IPS DF 4.7 (cell line): ENCODE results near the gene ITSN1.
"Not testable (repeated sequence)": the region's sequence is repeated elsewhere in the genome, so short reads cannot be mapped to it uniquely, and the experiment has no call there.

Experiments
- DNase-seq: peaks from one replicate; pipeline ENCODE4 v3.0.0-alpha.2; 2013; ENCODE audit warnings: low spot score; ENCODE audit errors: extremely low read depth

Gene ITSN1

DNA sequence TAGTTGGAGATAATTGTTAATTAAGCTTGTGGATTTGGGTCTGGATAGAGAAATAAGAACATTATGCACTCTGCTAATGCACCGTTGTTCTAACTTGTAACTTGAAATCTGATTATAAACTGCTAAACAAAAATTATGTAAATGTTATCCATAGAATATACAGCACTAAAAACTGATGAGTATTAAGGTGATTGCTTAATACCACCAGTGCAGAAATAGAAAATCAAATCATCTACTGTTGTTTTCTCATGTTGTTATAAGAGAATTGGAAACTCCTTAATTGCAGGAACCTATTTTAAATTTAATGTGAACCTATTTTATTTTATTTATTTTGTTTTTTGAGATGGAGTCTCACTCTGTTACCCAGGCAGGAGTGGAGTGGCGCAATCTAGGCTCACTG, 125.7 kb downstream of the ITSN1 start:
- DNase-seq, result no peak

DNA sequence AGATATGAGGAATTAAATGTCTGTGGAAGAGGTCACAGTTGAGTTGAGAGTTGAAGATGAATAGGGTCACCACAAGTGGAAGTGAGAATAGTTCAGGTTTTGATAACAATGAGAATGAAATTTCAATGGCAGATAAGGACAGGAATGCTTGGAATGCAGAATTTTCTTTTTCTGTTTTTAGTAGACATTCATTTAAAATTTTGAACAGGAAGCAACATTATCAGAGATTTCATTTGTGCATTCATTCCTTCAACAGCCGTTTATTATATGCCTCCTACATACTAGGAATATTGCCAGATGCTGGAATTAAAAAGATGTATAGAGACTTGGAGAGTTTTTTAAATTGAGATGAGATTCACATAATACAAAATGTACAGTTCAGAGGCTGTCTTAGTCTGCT, 126.8 kb downstream of the ITSN1 start:
- no peak for DNase-seq

DNA sequence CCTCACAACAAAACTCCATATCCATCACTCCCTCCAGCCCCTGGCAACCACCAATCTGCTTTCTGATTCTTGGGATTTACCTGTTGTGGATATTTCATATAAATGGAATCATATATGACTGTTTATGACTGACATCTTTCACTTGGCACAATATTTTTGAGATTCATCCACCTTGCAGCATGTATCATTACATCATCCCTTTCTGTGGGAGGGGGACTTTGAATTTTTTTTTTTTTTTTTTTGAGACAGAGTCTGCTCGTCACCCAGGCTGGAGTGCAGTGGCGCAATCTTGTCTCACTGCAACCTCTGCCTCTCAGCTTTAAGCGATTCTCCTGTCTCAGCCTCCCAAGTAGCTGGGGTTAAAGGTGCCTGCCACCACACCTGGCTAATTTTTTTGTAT, 128.2 kb downstream of the ITSN1 start:
- DNase-seq, result no peak

DNA sequence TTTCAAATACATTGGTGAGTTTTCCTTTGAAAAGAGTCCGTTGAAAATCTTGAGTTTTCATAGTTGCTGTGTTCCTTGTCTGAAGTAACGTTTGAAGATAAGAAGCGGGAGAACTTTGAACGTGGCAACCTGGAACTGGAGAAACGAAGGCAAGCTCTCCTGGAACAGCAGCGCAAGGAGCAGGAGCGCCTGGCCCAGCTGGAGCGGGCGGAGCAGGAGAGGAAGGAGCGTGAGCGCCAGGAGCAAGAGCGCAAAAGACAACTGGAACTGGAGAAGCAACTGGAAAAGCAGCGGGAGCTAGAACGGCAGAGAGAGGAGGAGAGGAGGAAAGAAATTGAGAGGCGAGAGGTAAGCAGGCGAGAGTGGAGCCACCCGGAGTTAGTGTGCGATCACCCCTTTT, 129.7 kb downstream of the ITSN1 start:
- DNase-seq, result no peak

DNA sequence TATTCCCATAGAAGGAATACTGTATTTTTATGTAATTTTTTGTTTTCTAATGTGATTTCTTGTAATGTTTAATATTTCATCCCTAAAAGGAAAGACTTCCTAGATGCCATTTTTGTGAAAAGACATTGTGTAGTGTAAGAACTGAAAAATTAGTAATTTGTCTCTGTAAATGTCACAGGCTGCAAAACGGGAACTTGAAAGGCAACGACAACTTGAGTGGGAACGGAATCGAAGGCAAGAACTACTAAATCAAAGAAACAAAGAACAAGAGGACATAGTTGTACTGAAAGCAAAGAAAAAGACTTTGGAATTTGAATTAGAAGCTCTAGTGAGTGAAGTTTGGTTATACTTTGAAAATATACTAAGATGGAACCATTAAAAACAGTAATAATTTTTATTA, 132.2 kb downstream of the ITSN1 start:
- DNase-seq, result no peak

DNA sequence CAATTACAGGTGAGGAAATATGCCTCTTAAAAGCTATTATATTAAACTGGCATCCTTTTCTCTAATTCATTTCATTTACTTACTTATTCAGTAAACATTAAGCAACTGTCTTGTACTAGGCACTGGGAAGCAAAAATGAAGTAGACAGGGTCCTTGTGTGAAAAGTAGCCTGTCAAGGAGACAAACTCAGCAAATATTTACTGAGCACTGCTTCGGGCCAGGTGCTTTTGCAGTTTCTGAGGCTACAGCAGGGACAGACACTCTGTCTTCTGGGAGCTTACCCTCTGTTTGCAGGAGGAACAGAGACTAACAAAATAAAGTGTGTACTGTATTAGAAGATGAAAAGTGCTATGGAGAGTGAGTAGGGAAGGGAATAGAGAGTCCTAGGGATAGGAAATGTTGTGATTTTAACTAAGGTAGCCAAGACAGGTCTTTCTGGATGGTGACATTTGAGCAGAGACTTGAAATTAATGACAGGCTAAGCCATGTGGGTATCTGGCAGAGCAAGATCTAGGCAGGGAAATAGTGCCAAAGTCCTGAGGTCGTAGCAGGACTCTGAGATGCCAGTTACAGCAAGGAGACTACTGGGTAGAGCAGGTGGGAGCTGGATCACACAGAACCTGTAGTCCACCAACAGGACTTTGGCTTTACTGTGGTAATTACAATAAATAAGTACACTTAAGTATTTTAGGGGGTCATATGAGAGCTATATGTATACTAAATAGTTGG, 133.0 kb downstream of the ITSN1 start:
- no peak for DNase-seq

DNA sequence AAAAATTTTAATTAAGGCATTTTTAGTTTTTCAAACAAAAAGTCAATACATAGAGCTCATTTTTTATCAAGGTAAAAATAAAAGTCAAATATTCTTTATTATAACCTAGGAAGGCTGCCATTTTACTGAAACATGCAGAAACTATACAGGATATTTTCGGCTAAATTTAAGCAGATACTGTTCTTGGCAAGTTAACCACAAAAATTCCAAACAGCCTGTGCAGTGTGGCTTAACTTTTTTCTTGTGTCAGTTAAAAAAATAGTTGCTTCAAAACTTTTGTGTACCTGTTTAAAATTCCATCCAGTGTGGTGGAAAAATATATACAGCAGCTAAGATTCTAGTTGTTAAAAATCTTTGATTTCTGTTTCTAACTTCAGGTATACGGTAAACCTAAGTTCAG, 138.3 kb downstream of the ITSN1 start:
- DNase-seq, result no peak

DNA sequence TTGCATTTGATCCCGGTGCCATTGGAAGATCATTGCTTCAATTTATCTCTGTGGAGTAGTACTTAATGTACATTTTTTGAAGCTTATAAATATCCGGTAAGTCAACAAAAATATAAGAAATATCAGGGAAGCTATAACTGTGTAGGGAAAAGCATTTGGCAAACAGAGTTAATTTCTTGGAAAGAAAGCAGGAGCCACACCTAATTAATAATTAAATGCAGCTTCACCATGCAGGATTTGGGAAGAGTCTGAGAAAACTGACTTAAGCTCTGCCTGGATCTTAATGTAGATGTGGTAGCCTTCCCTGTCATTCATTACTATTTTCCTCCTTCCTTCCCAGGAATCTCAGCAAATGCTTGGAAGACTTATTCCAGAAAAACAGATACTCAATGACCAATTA, 138.8 kb downstream of the ITSN1 start:
- DNase-seq, result no peak

DNA sequence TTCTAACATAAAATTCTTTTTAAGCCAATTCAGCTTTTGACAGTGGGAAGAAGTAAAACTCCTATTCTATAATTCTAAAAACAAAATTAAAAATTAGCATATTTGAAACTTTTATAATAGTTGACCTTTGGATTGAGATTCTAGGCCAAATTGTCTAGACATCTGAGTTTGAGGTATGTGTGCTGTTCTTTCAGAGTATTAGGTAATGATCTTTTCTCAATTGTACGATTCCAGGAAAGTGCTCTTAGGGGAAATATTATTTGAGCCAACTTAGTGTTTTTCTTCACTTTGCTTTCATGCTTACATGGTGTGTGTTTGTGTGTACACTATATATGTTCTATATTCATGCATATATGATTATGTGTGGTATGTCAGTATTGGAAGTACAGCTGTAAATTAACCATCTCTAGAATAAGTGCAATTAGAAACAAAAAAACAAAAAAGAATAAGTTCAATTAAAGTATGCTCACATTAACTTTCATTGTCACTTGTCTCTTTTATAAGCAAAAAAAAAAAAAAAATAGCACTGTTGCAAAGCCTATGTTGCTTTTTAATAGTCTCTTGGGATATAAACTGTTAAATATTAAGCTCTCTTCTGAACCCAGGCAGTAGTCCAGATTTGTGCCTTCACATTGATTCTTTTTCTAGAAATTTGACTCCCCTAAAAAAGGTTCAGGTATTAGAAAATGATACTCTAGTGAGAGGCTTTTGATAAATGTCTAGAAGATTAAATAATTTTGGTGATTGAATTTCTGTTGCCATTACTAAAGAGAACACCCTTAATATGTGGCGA, 141.1 kb downstream of the ITSN1 start:
- no peak for DNase-seq

DNA sequence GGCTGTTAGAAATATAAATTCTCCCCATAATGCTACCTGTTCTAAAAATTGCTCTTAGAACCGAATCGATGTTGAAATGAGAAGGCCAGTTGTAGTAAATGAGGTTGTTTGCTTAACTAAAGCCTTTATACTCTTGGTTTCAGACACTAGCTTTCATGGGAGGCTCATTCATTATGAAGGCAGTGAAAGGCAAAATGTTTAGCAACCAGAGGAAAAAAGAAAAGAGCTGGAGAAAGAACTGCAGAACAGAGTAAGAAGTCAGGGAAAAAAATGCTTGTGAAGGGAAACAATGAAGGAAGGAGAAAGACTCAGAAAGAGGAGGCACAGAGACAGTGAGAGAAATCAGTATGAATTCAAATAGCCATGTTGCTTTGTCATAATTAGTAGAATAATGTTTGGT, 145.1 kb downstream of the ITSN1 start:
- DNase-seq, result no peak

DNA sequence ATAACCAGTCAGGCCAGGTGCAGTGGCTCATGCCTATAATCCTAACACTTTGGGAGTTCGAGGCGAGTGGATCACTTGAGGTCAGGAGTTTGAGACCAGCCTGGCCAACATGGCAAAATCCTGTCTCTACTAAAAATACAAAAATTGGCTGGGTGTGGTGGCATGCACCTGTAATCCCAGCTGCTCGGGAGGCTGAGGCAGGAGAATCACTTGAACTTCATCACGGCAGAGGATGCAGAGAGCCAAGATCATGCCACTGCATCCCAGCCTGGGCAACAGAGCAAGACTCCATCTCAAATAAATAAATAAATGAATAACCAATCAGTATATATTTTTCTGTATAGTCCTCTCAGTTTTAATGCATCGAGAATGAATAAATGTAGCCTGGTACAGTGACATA, 146.1 kb downstream of the ITSN1 start:
- not testable (repeated sequence) for DNase-seq

DNA sequence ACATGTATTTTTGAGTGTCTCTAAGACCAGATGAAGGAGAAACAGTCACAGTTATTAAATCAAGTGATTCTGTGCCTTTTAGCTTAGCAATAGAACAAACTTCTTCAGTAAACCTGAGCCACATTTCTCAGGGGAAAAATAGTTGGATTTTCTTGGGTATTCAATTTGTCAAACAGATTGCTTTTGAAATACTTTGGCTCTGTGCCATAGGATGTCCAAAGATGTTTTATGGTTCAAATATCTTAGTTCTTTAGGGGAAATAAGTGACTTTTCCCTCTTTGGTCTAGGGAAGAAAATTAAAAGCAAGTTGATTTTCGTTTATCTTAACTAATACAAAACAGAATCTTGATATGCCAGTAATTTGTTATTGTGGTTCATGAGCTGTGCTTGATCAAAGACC, 147.4 kb downstream of the ITSN1 start:
- DNase-seq, result no peak

DNA sequence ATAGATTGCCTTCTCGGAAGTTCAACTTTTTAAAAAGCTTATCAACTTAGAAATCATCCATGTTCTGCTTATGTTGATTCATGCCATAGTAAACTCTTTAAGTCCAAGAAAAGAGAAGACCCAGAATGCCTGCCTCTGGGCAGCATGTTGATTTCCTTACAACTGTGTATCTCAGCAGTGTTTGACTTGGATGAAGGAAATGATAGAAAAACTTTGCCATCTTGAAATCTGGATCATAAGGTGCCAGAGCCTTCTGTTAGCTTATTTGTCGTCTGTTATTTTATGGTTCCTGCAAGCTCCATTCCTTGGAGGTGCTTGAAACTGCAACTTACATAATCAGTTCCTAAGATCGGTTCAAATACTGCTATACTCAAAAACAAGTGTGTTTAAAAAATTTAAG, 148.8 kb downstream of the ITSN1 start:
- no peak for DNase-seq

DNA sequence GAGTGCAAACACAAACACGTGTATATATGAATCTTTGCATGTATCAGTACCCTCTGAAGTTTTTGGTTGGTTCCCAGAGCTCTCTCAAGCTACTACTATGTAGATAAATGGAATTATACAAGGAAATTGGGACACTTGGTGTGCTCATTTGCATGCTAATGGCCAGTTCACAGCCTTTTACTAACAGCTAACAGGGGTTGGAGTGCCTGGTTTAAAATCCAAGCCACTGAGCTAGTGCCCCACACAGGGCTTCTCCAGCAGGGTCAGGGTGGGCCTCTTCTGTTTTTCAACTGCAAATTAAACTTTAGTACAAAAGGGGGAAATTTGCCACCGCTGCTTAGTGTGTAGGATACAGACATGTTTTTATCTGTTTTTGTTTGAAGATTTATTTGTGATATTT, 152.3 kb downstream of the ITSN1 start:
- peak; percentile 3 for DNase-seq

DNA sequence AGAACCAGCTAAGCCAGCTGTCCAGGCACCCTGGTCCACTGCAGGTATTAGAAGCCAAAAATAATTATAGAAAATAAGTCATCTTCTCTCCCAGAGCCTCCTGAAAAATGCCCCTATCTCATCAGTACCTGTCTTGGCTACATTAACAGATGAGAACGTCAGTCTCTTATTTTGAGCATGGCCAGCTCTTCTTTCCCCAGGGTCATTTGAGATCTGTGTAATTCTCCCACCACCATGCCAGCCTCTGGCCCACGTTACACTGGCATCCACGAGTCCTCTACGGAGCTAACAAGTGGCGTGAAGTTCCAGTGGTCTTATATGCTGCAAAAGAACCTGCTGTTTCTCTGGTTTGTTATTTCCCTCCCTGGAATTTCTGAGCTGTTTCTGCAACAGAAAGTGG, 155.3 kb downstream of the ITSN1 start:
- no peak for DNase-seq

DNA sequence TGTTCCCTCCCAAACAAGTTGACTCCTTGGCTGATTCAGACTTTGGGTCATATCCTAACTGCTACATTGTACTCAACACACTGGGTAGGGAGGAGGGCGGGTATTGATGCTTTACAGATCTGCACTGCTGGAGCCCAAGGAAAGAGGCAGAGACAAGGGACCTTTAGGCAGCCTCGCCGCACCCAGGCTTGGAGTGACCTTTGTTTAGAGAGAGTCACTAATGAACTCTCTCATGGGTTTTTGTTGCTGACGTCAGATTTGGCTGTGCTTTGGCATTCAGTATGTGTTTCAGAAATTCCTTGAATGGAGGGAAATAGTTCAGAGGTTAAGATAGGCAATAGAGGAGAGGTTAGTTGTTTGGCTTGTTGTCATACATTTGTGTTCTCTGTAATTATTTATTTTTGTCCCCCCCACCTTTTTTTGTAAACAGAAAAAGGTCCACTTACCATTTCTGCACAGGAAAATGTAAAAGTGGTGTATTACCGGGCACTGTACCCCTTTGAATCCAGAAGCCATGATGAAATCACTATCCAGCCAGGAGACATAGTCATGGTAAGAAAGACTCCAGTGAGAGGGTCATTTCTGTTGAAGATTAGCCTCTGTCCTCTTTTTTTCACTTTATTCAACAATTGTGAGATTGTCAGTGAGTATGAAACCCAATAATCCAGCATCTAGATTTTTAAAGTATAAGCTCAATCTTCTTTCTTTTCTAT, 157.2 kb downstream of the ITSN1 start:
- DNase-seq, result no peak

DNA sequence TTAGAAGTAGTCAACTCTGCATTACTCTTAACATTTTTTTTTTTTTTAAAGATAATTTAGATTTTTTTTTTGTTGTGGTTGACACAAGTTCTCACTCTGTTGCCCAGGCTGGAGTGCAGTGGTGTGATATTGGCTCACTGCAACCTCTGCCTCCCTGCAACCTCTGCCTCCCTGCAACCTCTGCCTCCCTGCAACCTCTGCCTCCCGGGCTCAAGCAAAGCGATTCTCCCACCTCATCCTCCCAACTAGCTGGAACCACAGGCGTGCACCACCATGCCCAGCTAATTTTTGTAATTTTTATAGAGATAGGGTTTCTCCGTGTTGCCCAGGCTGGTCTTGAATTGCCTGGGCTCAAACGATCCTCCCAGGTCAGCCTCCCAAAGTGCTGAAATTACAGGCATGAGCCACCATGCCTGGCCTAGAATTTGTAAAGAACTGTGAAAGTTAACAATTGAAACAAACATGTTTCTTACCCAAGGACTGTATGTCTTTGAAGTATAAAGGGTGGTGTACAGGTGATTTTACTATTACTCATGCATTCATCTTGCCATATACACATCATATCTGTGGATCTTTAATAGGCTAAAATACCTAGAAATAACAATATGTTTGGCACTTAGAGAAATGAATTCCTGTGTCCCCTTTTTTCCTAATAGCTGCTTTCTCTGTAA, 158.6 kb downstream of the ITSN1 start:
- no peak for DNase-seq

DNA sequence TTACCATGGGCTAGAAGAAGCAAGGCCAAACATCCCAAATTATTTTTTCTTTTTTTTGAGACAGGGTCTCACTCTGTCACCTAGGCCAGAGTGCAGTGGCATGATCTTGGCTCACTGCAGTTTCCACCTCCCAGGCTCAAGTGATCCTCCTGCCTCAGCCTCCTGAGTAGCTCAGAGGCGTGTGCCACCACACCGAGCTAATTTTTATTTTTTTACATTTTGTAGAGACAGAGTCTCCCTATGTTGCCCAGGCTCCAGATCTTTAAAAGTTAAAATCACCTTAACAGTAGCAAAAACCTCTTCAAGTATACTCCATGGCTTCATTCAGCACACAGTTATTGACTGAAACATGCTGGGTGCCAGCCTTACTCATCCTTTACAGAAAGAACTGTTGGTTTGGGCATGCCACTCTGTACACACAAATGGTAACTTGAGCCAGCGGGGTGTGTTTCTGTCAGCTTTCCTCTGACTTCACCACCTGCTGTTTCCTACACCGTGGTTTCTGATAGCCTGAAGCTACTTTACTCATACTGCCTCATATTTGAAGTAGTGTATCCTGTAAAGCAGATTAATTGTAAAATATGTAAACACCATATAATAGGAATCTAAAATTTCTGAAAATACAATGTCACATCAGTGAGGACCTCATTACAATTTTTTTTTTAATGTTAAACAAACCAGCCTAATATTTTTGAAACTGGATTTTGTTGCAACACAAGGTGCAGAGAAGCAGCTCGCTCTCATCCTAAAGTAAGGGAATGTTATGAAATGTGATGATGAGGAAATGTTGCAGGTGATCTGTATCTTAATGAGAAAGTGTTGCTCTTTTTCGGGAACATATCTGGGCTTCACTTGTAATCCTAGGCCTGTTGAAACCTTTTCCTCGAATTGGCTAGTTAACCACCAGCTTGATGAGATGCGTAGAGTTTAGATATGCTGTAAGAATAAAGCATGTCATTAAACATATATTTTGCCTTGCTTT, 159.4 kb downstream of the ITSN1 start:
- DNase-seq, result no peak

DNA sequence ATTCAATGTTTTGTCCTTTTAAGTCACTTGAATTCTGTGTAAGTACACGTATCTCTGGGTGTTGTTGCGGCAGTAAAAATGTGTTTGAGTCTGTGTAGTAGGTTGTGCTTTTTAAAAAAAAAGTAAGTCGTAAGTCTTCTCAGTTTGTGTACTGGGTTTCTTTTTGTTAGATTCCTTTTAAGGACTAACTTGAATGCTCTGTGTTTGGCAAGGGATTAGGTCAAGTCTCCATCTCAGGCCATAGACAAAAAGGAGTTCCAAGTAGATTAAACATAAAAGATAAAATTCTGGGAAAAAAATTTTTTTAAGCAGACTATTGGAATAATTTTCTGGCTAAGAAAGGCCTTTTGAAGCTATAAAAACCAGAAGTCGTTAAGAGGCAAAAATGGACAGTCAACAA, 160.2 kb downstream of the ITSN1 start:
- DNase-seq, result no peak

DNA sequence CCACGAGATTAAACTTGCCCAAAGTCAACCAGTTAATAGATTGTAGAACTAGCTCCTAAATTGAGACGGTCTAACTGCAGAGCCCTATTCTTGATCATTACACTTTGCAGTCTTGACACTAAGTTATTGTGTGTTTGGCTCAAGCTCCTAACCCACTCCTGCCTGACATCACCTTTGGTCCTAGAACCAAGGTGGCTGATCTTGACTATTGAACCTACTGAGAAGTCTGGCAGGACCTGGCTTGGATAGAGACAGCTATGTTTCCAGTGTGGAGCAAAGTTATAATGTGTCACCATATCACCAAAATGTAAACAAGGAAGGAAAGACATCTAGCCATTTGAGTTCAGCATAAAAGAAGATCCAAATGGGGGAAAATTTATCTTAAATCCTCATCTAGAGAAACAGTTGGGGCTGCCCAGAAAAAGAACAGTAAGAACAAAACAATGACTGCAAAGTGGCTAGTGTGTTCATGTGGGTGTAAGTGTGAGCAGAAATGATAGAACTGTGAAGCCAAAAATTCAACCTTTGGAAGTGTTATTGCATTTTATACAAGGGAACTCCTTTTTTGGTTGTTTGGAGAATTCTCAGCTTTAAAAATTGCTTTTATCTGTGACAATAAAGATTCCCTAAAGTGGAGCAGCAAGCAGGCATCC, 166.5 kb downstream of the ITSN1 start:
- DNase-seq, result no peak
